GM04503 (cell line): ENCODE measurements around the gene CYP2C9.
"Not testable (repeated sequence)": the region's sequence is repeated elsewhere in the genome, so short reads cannot be mapped to it uniquely, and the experiment has no call there.

Source experiments
- DNase-seq: peaks from one replicate; pipeline ENCODE4 v3.0.0-alpha.2; 2012; ENCODE audit warnings: low read depth

Gene CYP2C9

GRCh38 chr10:94938383-94938782 is at the start of gene CYP2C9:
Gene CYP2C9 (plus strand): TSS chr10:94938658. CDS start chr10:94938683, 25 bp downstream.
- no peak for DNase-seq

GRCh38 chr10:94889123-94889522 is 49.3 kb upstream of the CYP2C9 start:
- DNase-seq = no peak

- DNase-seq = no peak
Measured at GRCh38 chr10:94890264-94891022, 48.0 kb upstream of the CYP2C9 start.

- DNase-seq = not testable (repeated sequence)
Measured at GRCh38 chr10:94898414-94898813, 40.0 kb upstream of the CYP2C9 start.

- DNase-seq = no peak
Measured at GRCh38 chr10:94902080-94902479, 36.4 kb upstream of the CYP2C9 start.

- no peak for DNase-seq
Measured at GRCh38 chr10:94902570-94902969, 35.9 kb upstream of the CYP2C9 start.

- not testable (repeated sequence) for DNase-seq
Measured at GRCh38 chr10:94904506-94905148, 33.8 kb upstream of the CYP2C9 start.

- no peak for DNase-seq
Measured at GRCh38 chr10:94916423-94916822, 22.0 kb upstream of the CYP2C9 start.

- DNase-seq = no peak
Measured at GRCh38 chr10:94936721-94937120, 1.7 kb upstream of the CYP2C9 start.

- not testable (repeated sequence) for DNase-seq
Measured at GRCh38 chr10:94943432-94944103, 5.1 kb downstream of the CYP2C9 start.

GRCh38 chr10:94946181-94946580 is 7.7 kb downstream of the CYP2C9 start:
- DNase-seq = not testable (repeated sequence)

GRCh38 chr10:94963901-94964300 is 25.4 kb downstream of the CYP2C9 start:
- peak; percentile 0 for DNase-seq

GRCh38 chr10:94983555-94983954 is 45.1 kb downstream of the CYP2C9 start:
- DNase-seq = no peak

GRCh38 chr10:94989192-94989591 is 50.7 kb downstream of the CYP2C9 start:
- DNase-seq = no peak

- DNase-seq = no peak
Measured at GRCh38 chr10:94991243-94991888, 52.9 kb downstream of the CYP2C9 start.

GRCh38 chr10:94992811-94993210 is 54.4 kb downstream of the CYP2C9 start:
- no peak for DNase-seq

GRCh38 chr10:94997741-94998174 is 59.3 kb downstream of the CYP2C9 start:
- DNase-seq = no peak

GRCh38 chr10:95026461-95026860 is 88.0 kb downstream of the CYP2C9 start:
- DNase-seq = no peak

- DNase-seq = no peak
Measured at GRCh38 chr10:95031656-95032055, 93.2 kb downstream of the CYP2C9 start.

- DNase-seq = no peak
Measured at GRCh38 chr10:95034401-95034800, 95.9 kb downstream of the CYP2C9 start.

GRCh38 chr10:95035332-95036295 is 97.2 kb downstream of the CYP2C9 start:
- DNase-seq = no peak
